Liver (tissue), 9 donors: Measurements from ENCODE around the gene CEP250. TPM values are rescaled to one million over a fixed set of nuclear protein-coding genes. Genes with fewer than 3 reads are reported as not detected.

ENCODE experiments used
- DNase-seq: peaks from one replicate; pipeline ENCODE4 v3.0.0-alpha.2; 2017; ENCODE audit warnings: low spot score
- H3K27ac ChIP-seq, 2 donors: one replicate each; pipeline ENCODE4 v1.7.0; 2013; ENCODE audit warnings: inconsistent platforms in 2 of 2, low read length in 2 of 2, control low read depth in 1 of 2, low read depth in 1 of 2, mild to moderate bottlenecking in 1 of 2
- H3K27me3 ChIP-seq, 4 donors: one replicate each; pipeline versions ENCODE4 v1.6.1 to v1.7.0; 2013; ENCODE audit warnings: low read length in 3 of 4, inconsistent platforms in 1 of 4, mild to moderate bottlenecking in 1 of 4, moderate library complexity in 1 of 4; ENCODE audit not compliant: control insufficient read depth in 4 of 4, insufficient read depth in 4 of 4
- H3K36me3 ChIP-seq, 4 donors: one replicate each; pipeline versions ENCODE4 v1.6.1 to v1.7.0; 2013; ENCODE audit warnings: low read length in 3 of 4, mild to moderate bottlenecking in 3 of 4, low read depth in 1 of 4, moderate library complexity in 1 of 4; ENCODE audit not compliant: control insufficient read depth in 4 of 4, insufficient read depth in 3 of 4
- H3K4me1 ChIP-seq, 4 donors: one replicate each; pipeline versions ENCODE4 v1.6.1 to v1.7.0; 2013; ENCODE audit warnings: low read length in 3 of 4, mild to moderate bottlenecking in 3 of 4, moderate library complexity in 1 of 4; ENCODE audit not compliant: control insufficient read depth in 4 of 4, insufficient read depth in 4 of 4
- H3K4me3 ChIP-seq, 3 donors: one replicate each; pipeline versions ENCODE4 v1.6.1 to v1.7.0; 2013; ENCODE audit warnings: low read length in 3 of 3, control low read depth in 1 of 3, low read depth in 1 of 3, mild to moderate bottlenecking in 1 of 3
- H3K9ac ChIP-seq, 2 donors: one replicate each; pipeline ENCODE4 v1.7.0; 2013; ENCODE audit warnings: low read length in 2 of 2, mild to moderate bottlenecking in 2 of 2, moderate library complexity in 2 of 2, control low read depth in 1 of 2, low read depth in 1 of 2
- H3K9me3 ChIP-seq, 4 donors: one replicate each; pipeline versions ENCODE4 v1.6.1 to v1.7.0; 2013; ENCODE audit warnings: low read length in 3 of 4; ENCODE audit not compliant: control insufficient read depth in 4 of 4
- ATF3 ChIP-seq: IDR thresholded peaks from 2 replicates; pipeline ENCODE4 v1.6.1; 2016; ENCODE audit warnings: antibody characterized with exemption
- EGR1 ChIP-seq, 2 donors: IDR thresholded peaks; 2 replicates each; pipeline ENCODE4 v1.6.1; 2016 to 2018; ENCODE audit warnings: antibody characterized with exemption in 2 of 2, low read depth in 2 of 2
- FOXA1 ChIP-seq: IDR thresholded peaks from 2 replicates; pipeline ENCODE4 v1.6.1; 2016; ENCODE audit warnings: antibody characterized with exemption
- FOXA2 ChIP-seq: IDR thresholded peaks from 2 replicates; pipeline ENCODE4 v1.6.1; 2016; ENCODE audit warnings: antibody characterized with exemption
- GABPA ChIP-seq, 2 donors: IDR thresholded peaks in 1 of 2; conservative IDR thresholded peaks in 1 of 2; 2 replicates each; pipeline ENCODE4 v1.6.1; 2016; ENCODE audit warnings: antibody characterized with exemption in 2 of 2, mild to moderate bottlenecking in 1 of 2, moderate library complexity in 1 of 2
- HNF4G ChIP-seq: IDR thresholded peaks from 2 replicates; pipeline ENCODE4 v1.6.1; 2016; ENCODE audit warnings: antibody characterized with exemption
- JUND ChIP-seq, 2 donors: IDR thresholded peaks; 2 replicates each; pipeline ENCODE4 v1.6.1; 2016; ENCODE audit warnings: antibody characterized with exemption in 2 of 2
- NR2F2 ChIP-seq: IDR thresholded peaks from 2 replicates; pipeline ENCODE4 v1.6.1; 2016; ENCODE audit warnings: antibody characterized with exemption
- RAD21 ChIP-seq, 2 donors: IDR thresholded peaks; 2 replicates each; pipeline ENCODE4 v1.6.1; 2016; ENCODE audit warnings: antibody characterized with exemption in 2 of 2, mild to moderate bottlenecking in 2 of 2
- REST ChIP-seq: IDR thresholded peaks from 2 replicates; pipeline ENCODE4 v1.6.1; 2016; ENCODE audit warnings: antibody characterized with exemption, mild to moderate bottlenecking
- RXRA ChIP-seq, 2 donors: IDR thresholded peaks; 2 replicates each; pipeline ENCODE4 v1.6.1; 2017 to 2018; ENCODE audit warnings: antibody characterized with exemption in 2 of 2, mild to moderate bottlenecking in 1 of 2
- SP1 ChIP-seq: IDR thresholded peaks from 2 replicates; pipeline ENCODE4 v1.6.1; 2018; ENCODE audit warnings: antibody characterized with exemption, mild to moderate bottlenecking
- YY1 ChIP-seq: IDR thresholded peaks from 2 replicates; pipeline ENCODE4 v1.6.1; 2016; ENCODE audit warnings: antibody characterized with exemption, mild to moderate bottlenecking
- WGBS: extraction: QIAGEN DNeasy Blood & Tissue Kit; methylation state at CpG from one replicate; pipeline ENCODE4 v1.1.7; 2013; 5-methylcytosine and 5-hydroxymethylcytosine counted together
- polyA plus RNA-seq, 2 donors: library from polyadenylated mRNA; stranded (reverse) in 1 of 2; unstranded in 1 of 2; fragments of 200-250 nt in 1 of 2; fragments of >200 nt in 1 of 2; fragmentation: Nextera tagmentation in 1 of 2; extraction: Ambion mirVana in 1 of 2; gene quantifications; one replicate each; pipeline versions ENCODE4 v1.2.1 to v1.2.3, GENCODE V29; 2013 to 2015
- total RNA-seq, 2 donors: library from RNA; depleted of rRNA; stranded (reverse); fragments of >200 nt; gene quantifications; one replicate each; pipeline ENCODE4 v1.2.3, GENCODE V29; 2014
- TF ChIP-seq, protein P1 (sequence below): fragments of 150-350 bp; IDR thresholded peaks from 2 replicates; pipeline ENCODE4 v1.5.1; 2017; ENCODE audit warnings: improper control_type of control experiment, low read depth, low read length; ENCODE audit not compliant: missing input control
- TF ChIP-seq, protein P2 (sequence below): IDR thresholded peaks from 2 replicates; pipeline ENCODE4 v1.6.1; 2016; ENCODE audit warnings: antibody characterized with exemption
- TF ChIP-seq, protein P3 (sequence below): IDR thresholded peaks from 2 replicates; pipeline ENCODE4 v1.6.1; 2016; ENCODE audit warnings: antibody characterized with exemption
- donor health status: healthy.
- donor health status: healthy.
- donor health status: healthy.
- donor health status: healthy.
- donor health status: healthy.

CEP250 gene
- total RNA-seq = 10 to 100 TPM; 11.3 to 13.3 TPM
- 1 to 10 TPM; 3.4 to 5.3 TPM for polyA plus RNA-seq

DNA sequence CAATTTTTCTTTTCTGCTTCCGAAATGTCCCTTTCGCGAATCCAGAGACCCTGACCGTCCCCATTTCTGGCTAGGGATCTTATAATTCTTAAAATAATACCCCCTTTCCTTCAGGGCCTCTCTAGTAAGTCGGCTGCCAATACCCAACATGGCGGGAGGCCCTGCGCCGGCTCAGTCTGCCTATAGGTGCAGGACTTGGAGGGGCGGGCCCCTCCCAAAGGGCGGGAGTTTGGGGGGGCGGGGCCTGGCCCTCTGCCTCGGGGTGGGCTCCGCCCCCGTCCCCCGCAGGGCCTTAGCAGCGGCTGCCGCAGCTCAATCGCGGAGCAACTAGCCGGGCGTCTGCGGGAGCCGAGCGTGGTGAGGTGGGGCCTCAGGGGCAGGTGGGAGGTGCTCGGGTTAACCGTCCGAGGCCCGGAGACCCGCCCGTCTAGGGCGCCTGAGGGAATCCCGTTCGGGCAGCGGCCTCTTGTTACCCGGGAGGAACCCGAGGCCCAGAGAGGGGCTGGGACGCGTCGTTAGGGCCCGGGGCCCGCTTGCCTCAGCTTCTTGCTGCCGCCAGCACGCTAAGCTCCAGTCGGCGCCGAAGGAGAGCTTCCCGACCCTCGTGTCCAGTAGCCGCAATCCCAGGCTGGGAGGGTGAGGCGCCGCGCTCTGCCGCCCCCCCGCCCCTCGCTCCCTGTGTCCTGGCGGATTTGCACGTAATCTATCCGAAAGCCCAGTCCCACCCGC lies at the start of gene CEP250:
CEP250 (plus strand) TSS at position 718 of the 729 bp plus-strand sequence. CDS start 6,770 bp downstream, outside the sequence.
- peak within 1 kb of the TSS; percentile 90 to 97 for H3K9ac ChIP-seq
- no peaks in the 10 kb centered on the region for H3K27me3 ChIP-seq
- peak within 1 kb of the TSS; percentile 74 to 89 (median 89) for H3K4me3 ChIP-seq
- H3K9me3 ChIP-seq = no peaks in the 10 kb centered on the region
- under 1% methylated on average over 59 of the region's 59 CpGs for WGBS
- peaks cover 0 to 7% (median 3%) of the 10 kb centered on the region in 4 donors for H3K4me1 ChIP-seq
- TF ChIP-seq EGR1 (IDR thresholded peaks at IDR 0.05; ENCODE audit: low read depth in 2 of 2) (peak in 1 of 2 donors; percentile 21), NR2F2 (no peak), RXRA (IDR thresholded peaks at IDR 0.05) (no peak), REST (peak; percentile 69), YY1 (peak; percentile 99), JUND (IDR thresholded peaks at IDR 0.05) (no peak), SP1 (peak; percentile 57), FOXA1 (peak; percentile 19), ATF3 (no peak)
- TF ChIP-seq, protein P1, sequence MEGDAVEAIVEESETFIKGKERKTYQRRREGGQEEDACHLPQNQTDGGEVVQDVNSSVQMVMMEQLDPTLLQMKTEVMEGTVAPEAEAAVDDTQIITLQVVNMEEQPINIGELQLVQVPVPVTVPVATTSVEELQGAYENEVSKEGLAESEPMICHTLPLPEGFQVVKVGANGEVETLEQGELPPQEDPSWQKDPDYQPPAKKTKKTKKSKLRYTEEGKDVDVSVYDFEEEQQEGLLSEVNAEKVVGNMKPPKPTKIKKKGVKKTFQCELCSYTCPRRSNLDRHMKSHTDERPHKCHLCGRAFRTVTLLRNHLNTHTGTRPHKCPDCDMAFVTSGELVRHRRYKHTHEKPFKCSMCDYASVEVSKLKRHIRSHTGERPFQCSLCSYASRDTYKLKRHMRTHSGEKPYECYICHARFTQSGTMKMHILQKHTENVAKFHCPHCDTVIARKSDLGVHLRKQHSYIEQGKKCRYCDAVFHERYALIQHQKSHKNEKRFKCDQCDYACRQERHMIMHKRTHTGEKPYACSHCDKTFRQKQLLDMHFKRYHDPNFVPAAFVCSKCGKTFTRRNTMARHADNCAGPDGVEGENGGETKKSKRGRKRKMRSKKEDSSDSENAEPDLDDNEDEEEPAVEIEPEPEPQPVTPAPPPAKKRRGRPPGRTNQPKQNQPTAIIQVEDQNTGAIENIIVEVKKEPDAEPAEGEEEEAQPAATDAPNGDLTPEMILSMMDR = no peak
- TF ChIP-seq, protein P2, sequence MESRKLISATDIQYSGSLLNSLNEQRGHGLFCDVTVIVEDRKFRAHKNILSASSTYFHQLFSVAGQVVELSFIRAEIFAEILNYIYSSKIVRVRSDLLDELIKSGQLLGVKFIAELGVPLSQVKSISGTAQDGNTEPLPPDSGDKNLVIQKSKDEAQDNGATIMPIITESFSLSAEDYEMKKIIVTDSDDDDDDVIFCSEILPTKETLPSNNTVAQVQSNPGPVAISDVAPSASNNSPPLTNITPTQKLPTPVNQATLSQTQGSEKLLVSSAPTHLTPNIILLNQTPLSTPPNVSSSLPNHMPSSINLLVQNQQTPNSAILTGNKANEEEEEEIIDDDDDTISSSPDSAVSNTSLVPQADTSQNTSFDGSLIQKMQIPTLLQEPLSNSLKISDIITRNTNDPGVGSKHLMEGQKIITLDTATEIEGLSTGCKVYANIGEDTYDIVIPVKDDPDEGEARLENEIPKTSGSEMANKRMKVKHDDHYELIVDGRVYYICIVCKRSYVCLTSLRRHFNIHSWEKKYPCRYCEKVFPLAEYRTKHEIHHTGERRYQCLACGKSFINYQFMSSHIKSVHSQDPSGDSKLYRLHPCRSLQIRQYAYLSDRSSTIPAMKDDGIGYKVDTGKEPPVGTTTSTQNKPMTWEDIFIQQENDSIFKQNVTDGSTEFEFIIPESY = no peak
- TF ChIP-seq, protein P3, sequence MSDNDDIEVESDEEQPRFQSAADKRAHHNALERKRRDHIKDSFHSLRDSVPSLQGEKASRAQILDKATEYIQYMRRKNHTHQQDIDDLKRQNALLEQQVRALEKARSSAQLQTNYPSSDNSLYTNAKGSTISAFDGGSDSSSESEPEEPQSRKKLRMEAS = no peak
- H3K27ac ChIP-seq = peak within 1 kb of the TSS; percentile 95 to 96
- DNase-seq = peak; percentile 95
- no peaks in the 10 kb centered on the region for H3K36me3 ChIP-seq

DNA sequence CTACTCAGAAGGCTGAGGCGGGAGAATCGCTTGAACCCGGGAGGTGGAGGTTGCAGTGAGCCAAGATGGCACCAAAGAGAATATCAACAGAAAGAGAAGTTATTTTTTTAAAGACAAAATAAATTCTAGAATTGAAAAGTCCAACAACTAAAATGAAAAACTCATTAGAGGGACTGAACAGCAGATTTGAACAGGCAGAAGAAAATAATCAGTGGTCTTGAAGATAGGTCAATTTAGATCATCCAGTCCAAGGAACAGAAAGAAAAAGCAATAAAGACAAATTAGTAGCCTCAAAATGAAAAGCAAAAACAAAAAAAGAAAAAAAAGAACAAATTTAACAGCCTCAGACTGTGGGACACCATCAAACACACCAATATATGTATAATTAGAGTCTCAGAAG lies 49.6 kb upstream of the CEP250 start:
- Histone ChIP-seq H3K4me1 (peaks cover under 1 to 5% (median 3%) of the 10 kb centered on the region in 4 donors), H3K27ac (no peak overlapping the region), H3K27me3 (no peaks in the 10 kb centered on the region), H3K9ac (no peak overlapping the region), H3K36me3 (peaks cover 4 to 19% (median 14%) of the 10 kb centered on the region in 4 donors), H3K4me3 (no peak overlapping the region), H3K9me3 (no peaks in the 10 kb centered on the region)
- TF ChIP-seq ATF3 (no peak), GABPA (IDR thresholded peaks at IDR 0.05 in 1 of 2, conservative IDR thresholded peaks at IDR 0.05 in 1 of 2) (no peak), SP1 (no peak), FOXA2 (no peak), HNF4G (no peak), REST (no peak), NR2F2 (no peak), RAD21 (IDR thresholded peaks at IDR 0.05) (no peak), FOXA1 (no peak)
- TF ChIP-seq, protein P3 = no peak
- WGBS = 98% methylated on average over 3 of the region's 3 CpGs
- DNase-seq = no peak
